ENCODE data around the gene MRM3. TPM values are rescaled to one million over a fixed set of nuclear protein-coding genes. Genes with fewer than 3 reads are reported as not detected.
A peak's percentile ranks its signal among the peaks of the same experiment; 100 is the strongest.

The MRM3 gene
- total RNA-seq, 4 donors from 2014 or later = 18.6 to 29.1 (median 24.8) TPM

DNA sequence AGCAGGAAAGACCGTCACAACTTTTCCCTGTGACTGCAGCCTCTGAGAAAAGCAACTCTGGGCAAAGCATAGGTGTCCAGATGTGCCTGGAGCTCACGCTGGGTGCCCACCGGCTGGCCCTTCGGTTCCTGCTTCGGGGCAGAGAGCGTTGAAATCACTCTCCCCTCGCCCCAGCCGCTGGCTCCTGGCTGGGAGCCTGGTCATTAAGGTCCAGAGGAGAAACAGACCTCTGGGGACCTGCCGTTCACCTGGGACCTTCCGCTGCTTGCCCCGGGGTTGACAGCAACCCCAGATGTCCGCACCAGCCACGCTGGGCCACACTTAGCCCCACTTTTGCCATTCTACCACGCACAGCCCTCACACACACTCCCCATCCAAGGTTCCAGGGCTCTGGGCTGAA lies 13.1 kb downstream of the MRM3 start:
- H3K4me3 ChIP-seq = peak overlapping the region in 1 of 4 donors; percentile 28
- H3K27me3 ChIP-seq = no peaks in the 10 kb centered on the region
- TF ChIP-seq POLR2A (IDR thresholded peaks at IDR 0.05) (no peak), EP300 (IDR thresholded peaks at IDR 0.05) (no peak)
- TF ChIP-seq, protein P1, sequence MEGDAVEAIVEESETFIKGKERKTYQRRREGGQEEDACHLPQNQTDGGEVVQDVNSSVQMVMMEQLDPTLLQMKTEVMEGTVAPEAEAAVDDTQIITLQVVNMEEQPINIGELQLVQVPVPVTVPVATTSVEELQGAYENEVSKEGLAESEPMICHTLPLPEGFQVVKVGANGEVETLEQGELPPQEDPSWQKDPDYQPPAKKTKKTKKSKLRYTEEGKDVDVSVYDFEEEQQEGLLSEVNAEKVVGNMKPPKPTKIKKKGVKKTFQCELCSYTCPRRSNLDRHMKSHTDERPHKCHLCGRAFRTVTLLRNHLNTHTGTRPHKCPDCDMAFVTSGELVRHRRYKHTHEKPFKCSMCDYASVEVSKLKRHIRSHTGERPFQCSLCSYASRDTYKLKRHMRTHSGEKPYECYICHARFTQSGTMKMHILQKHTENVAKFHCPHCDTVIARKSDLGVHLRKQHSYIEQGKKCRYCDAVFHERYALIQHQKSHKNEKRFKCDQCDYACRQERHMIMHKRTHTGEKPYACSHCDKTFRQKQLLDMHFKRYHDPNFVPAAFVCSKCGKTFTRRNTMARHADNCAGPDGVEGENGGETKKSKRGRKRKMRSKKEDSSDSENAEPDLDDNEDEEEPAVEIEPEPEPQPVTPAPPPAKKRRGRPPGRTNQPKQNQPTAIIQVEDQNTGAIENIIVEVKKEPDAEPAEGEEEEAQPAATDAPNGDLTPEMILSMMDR (IDR thresholded peaks at IDR 0.05) = no peak
- peak overlapping the region in 3 of 4 donors; percentile 2 to 74 (median 50) for H3K27ac ChIP-seq
- H3K4me1 ChIP-seq = peaks cover 0 to 18% (median 2%) of the 10 kb centered on the region in 4 donors
- DNase-seq (ENCODE audit: low spot score in 2 of 2) = no peak
- WGBS, 2 donors = 60 to 63% methylated on average over 12 to 14 of the region's 14 CpGs
- H3K9me3 ChIP-seq = no peaks in the 10 kb centered on the region
- peaks cover 0 to 35% (median 0%) of the 10 kb centered on the region in 3 donors for H3K36me3 ChIP-seq

DNA sequence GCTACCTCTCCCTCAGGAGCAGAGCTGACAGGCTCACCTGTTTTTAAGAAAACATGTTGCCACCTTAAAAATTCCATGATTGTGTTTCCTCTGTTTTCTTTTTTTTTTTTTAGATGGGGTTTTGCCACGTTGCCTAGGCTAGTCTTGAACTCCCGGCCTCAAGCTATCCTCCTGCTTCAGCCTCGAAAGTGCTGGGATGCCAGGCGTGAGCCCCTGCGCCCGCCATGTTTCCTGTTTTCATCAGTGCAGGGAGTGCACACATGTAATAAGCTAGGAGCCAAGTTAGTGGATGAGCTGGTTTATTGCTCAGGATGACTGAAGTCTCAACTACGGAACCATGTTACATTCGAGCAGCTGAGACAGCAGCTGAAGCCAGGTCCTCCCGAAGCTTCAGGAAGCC lies 13.6 kb downstream of the MRM3 start:
- no peak overlapping the region for H3K4me3 ChIP-seq
- H3K27ac ChIP-seq = peak overlapping the region in 1 of 4 donors; percentile 74
- no peak for TF ChIP-seq POLR2A (IDR thresholded peaks at IDR 0.05)
- TF ChIP-seq, protein P1 (IDR thresholded peaks at IDR 0.05) = no peak
- TF ChIP-seq EP300 (IDR thresholded peaks at IDR 0.05) = no peak
- H3K4me1 ChIP-seq = peaks cover 0 to 18% (median 2%) of the 10 kb centered on the region in 4 donors
- H3K9me3 ChIP-seq = no peaks in the 10 kb centered on the region
- H3K36me3 ChIP-seq = peaks cover 0 to 38% (median 0%) of the 10 kb centered on the region in 3 donors
- no peak for DNase-seq (ENCODE audit: low spot score in 2 of 2)
- no peaks in the 10 kb centered on the region for H3K27me3 ChIP-seq
- 70 to 80% methylated on average over 9 of the region's 9 CpGs for WGBS, 2 donors

DNA sequence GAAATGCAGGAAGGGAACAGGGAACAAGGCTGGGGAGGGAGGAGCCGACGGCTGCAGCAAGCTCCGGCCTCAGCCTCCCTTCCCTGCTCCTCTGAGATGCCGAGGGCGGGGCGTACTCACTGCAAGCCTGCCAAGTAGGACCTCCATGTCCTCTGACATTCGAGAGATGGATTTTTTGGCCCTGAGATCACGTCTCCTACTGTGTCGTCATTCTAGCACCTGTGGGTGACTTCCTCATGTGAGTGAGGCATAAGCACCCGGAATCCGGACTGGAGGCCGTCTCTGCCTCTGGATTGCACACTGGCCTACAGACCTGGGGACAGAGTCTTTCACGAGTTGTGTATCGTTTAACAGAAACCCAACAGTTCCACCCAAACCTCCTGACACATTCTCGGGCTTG lies 14.5 kb downstream of the MRM3 start:
- H3K4me1 ChIP-seq = peaks cover 0 to 18% (median 2%) of the 10 kb centered on the region in 4 donors
- no peaks in the 10 kb centered on the region for H3K27me3 ChIP-seq
- H3K27ac ChIP-seq = peak overlapping the region in 1 of 4 donors; percentile 34
- WGBS, 2 donors = 82 to 90% methylated on average over 15 of the region's 15 CpGs
- no peak overlapping the region for H3K4me3 ChIP-seq
- no peak for TF ChIP-seq EP300 (IDR thresholded peaks at IDR 0.05)
- TF ChIP-seq, protein P1 (IDR thresholded peaks at IDR 0.05) = no peak
- no peak for TF ChIP-seq POLR2A (IDR thresholded peaks at IDR 0.05)
- H3K36me3 ChIP-seq = peaks cover 0 to 33% (median 0%) of the 10 kb centered on the region in 3 donors
- DNase-seq (ENCODE audit: low spot score in 2 of 2) = no peak
- no peaks in the 10 kb centered on the region for H3K9me3 ChIP-seq

DNA sequence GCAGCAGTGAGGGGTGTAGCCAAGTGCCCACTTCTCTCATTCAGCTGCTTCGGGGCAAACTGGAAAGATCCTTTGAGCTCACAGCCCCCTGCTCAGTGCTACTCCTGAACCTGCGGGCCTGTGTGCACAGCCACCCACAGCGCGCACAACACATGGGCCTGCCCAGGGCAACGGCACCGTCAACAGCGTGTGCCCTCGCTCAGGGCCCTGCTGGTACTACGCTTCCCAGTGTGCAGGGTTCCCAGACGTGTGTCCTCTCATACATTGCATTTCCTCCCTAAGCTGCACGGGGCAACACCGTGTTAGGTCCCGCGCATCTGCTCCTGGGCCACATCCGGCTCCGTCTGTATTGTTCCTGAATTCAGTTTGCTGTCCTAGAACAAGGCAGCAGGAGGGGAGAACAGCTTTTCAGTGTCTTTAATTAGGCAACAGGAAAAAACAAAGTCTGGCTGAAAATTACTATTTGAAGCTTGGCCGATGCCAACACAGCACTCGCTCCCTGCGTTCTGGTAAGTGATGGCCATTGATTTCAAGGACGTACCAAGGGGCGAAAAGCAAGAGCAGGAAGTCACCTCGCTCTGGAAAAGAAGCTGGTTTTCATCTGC lies 15.2 kb downstream of the MRM3 start:
- TF ChIP-seq EP300 (IDR thresholded peaks at IDR 0.05) = peak in 1 of 2 donors; percentile 44
- TF ChIP-seq, protein P1 (IDR thresholded peaks at IDR 0.05) = no peak
- no peak for TF ChIP-seq POLR2A (IDR thresholded peaks at IDR 0.05)
- peak overlapping the region in 1 of 4 donors; percentile 34 for H3K27ac ChIP-seq
- 83 to 86% methylated on average over 21 to 22 of the region's 22 CpGs for WGBS, 2 donors

DNA sequence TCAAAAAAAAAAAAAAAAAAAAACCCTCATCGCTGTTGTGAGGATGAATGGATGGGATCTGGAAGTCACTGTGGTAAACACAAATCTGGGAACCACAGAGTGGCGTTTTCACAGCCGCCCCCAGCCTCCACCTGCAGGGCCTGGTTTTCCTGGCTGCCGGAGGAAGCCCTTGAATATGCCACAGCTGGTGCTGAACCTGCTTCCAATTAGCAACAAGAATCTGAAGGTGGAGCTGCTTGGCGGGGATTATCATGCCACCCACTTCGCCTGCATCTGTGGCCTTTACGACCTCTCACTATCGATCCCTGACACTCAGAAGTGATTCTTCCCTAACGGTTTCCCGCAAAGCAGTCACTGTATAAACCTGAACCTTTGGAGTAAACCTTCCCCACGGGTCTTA lies 16.1 kb downstream of the MRM3 start:
- Histone ChIP-seq H3K27ac (no peak overlapping the region), H3K4me1 (peaks cover 0 to 18% (median 2%) of the 10 kb centered on the region in 4 donors), H3K4me3 (no peak overlapping the region), H3K36me3 (peaks cover 0 to 28% (median 0%) of the 10 kb centered on the region in 3 donors), H3K9me3 (no peaks in the 10 kb centered on the region), H3K27me3 (no peaks in the 10 kb centered on the region)
- TF ChIP-seq POLR2A (IDR thresholded peaks at IDR 0.05) = no peak
- no peak for TF ChIP-seq EP300 (IDR thresholded peaks at IDR 0.05)
- TF ChIP-seq, protein P1 (IDR thresholded peaks at IDR 0.05) = no peak
- WGBS, 2 donors = 63 to 71% methylated on average over 11 of the region's 11 CpGs
- no peak for DNase-seq (ENCODE audit: low spot score in 2 of 2)

More for the DNA sequence above, 15.2 kb downstream of the MRM3 start:
- Histone ChIP-seq H3K9me3 (no peaks in the 10 kb centered on the region), H3K4me3 (no peak overlapping the region), H3K4me1 (peaks cover 0 to 18% (median 2%) of the 10 kb centered on the region in 4 donors), H3K36me3 (peaks cover 0 to 26% (median 0%) of the 10 kb centered on the region in 3 donors), H3K27me3 (no peaks in the 10 kb centered on the region)
- DNase-seq (ENCODE audit: low spot score in 2 of 2) = no peak
